ENCODE measurements around the gene NUMBL.

GRCh38 chr19:40687525-40688016 lies 2.9 kb downstream of the NUMBL start:
- TF ChIP-seq, protein P1, sequence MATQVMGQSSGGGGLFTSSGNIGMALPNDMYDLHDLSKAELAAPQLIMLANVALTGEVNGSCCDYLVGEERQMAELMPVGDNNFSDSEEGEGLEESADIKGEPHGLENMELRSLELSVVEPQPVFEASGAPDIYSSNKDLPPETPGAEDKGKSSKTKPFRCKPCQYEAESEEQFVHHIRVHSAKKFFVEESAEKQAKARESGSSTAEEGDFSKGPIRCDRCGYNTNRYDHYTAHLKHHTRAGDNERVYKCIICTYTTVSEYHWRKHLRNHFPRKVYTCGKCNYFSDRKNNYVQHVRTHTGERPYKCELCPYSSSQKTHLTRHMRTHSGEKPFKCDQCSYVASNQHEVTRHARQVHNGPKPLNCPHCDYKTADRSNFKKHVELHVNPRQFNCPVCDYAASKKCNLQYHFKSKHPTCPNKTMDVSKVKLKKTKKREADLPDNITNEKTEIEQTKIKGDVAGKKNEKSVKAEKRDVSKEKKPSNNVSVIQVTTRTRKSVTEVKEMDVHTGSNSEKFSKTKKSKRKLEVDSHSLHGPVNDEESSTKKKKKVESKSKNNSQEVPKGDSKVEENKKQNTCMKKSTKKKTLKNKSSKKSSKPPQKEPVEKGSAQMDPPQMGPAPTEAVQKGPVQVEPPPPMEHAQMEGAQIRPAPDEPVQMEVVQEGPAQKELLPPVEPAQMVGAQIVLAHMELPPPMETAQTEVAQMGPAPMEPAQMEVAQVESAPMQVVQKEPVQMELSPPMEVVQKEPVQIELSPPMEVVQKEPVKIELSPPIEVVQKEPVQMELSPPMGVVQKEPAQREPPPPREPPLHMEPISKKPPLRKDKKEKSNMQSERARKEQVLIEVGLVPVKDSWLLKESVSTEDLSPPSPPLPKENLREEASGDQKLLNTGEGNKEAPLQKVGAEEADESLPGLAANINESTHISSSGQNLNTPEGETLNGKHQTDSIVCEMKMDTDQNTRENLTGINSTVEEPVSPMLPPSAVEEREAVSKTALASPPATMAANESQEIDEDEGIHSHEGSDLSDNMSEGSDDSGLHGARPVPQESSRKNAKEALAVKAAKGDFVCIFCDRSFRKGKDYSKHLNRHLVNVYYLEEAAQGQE (IDR thresholded peaks at IDR 0.05): no peak
- TF ChIP-seq, protein P2, sequence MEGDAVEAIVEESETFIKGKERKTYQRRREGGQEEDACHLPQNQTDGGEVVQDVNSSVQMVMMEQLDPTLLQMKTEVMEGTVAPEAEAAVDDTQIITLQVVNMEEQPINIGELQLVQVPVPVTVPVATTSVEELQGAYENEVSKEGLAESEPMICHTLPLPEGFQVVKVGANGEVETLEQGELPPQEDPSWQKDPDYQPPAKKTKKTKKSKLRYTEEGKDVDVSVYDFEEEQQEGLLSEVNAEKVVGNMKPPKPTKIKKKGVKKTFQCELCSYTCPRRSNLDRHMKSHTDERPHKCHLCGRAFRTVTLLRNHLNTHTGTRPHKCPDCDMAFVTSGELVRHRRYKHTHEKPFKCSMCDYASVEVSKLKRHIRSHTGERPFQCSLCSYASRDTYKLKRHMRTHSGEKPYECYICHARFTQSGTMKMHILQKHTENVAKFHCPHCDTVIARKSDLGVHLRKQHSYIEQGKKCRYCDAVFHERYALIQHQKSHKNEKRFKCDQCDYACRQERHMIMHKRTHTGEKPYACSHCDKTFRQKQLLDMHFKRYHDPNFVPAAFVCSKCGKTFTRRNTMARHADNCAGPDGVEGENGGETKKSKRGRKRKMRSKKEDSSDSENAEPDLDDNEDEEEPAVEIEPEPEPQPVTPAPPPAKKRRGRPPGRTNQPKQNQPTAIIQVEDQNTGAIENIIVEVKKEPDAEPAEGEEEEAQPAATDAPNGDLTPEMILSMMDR (IDR thresholded peaks at IDR 0.05; ENCODE audit: low read depth, low read length, missing input control): no peak
- TF ChIP-seq ATF3 (IDR thresholded peaks at IDR 0.05) (no peak), GABPA (IDR thresholded peaks at IDR 0.05 in 1 of 2, conservative IDR thresholded peaks at IDR 0.05 in 1 of 2) (no peak), MAX (IDR thresholded peaks at IDR 0.05) (no peak)

Measured in liver (tissue), 3 donors.